Effector memory CD4-positive, alpha-beta T cell (primary cell): Measurements from ENCODE around the gene TMCC2.
A peak's percentile ranks its signal among the peaks of the same experiment; 100 is the strongest.

Experiments used
- DNase-seq, 3 donors: peaks; one replicate each; pipeline ENCODE4 v3.0.0-alpha.2; 2020
- H3K27ac ChIP-seq: 2 replicates; pipeline ENCODE4 v1.7.0; 2013; ENCODE audit warnings: mild to moderate bottlenecking, low read length, moderate library complexity; ENCODE audit not compliant: insufficient read depth, poor library complexity, severe bottlenecking
- H3K27me3 ChIP-seq: replicated peaks from 2 replicates; pipeline ENCODE4 v1.7.0; 2013; ENCODE audit warnings: mild to moderate bottlenecking, low read length; ENCODE audit not compliant: insufficient read depth, control insufficient read depth, poor library complexity, severe bottlenecking
- H3K36me3 ChIP-seq: 2 replicates; pipeline ENCODE4 v1.7.0; 2013; ENCODE audit warnings: mild to moderate bottlenecking, low read length, moderate library complexity; ENCODE audit not compliant: control insufficient read depth, insufficient read depth
- H3K4me1 ChIP-seq: 2 replicates; pipeline ENCODE4 v1.7.0; 2013; ENCODE audit warnings: low read length, mild to moderate bottlenecking; ENCODE audit not compliant: control insufficient read depth, insufficient read depth, poor library complexity, severe bottlenecking
- H3K4me3 ChIP-seq: 2 replicates; pipeline ENCODE4 v1.7.0; 2013; ENCODE audit warnings: low read length, low read depth, mild to moderate bottlenecking; ENCODE audit not compliant: insufficient read depth, poor library complexity, severe bottlenecking
- H3K9me3 ChIP-seq: 2 replicates; pipeline ENCODE4 v1.7.0; 2013; ENCODE audit warnings: mild to moderate bottlenecking, low read length, moderate library complexity; ENCODE audit not compliant: control insufficient read depth

TMCC2 gene

GRCh38 chr1:205268846-205269680 is 41.3 kb downstream of the TMCC2 start:
- H3K9me3 ChIP-seq: no peaks in the 10 kb centered on the region
- DNase-seq: no peak
- H3K36me3 ChIP-seq: no peaks in the 10 kb centered on the region
- H3K4me3 ChIP-seq: no peak overlapping the region
- no peak overlapping the region for H3K27ac ChIP-seq
- peaks cover 9% of the 10 kb centered on the region for H3K4me1 ChIP-seq
- no peaks in the 10 kb centered on the region for H3K27me3 ChIP-seq

- H3K27ac ChIP-seq: no peak overlapping the region
- H3K4me1 ChIP-seq: peaks cover 13% of the 10 kb centered on the region
Measured at GRCh38 chr1:205269711-205270110, 42.0 kb downstream of the TMCC2 start.

GRCh38 chr1:205270271-205270670 is 42.5 kb downstream of the TMCC2 start:
- no peaks in the 10 kb centered on the region for H3K27me3 ChIP-seq
- DNase-seq: no peak
- no peaks in the 10 kb centered on the region for H3K36me3 ChIP-seq
- no peaks in the 10 kb centered on the region for H3K9me3 ChIP-seq
- peaks cover 19% of the 10 kb centered on the region for H3K4me1 ChIP-seq
- H3K27ac ChIP-seq: no peak overlapping the region
- H3K4me3 ChIP-seq: no peak overlapping the region

More at GRCh38 chr1:205269711-205270110, 42.0 kb downstream of the TMCC2 start:
- Histone ChIP-seq H3K27me3 (no peaks in the 10 kb centered on the region), H3K9me3 (no peaks in the 10 kb centered on the region), H3K36me3 (no peaks in the 10 kb centered on the region), H3K4me3 (no peak overlapping the region)
- DNase-seq: no peak

- Histone ChIP-seq H3K36me3 (no peaks in the 10 kb centered on the region), H3K27ac (no peak overlapping the region), H3K4me1 (peaks cover 23% of the 10 kb centered on the region), H3K27me3 (no peaks in the 10 kb centered on the region), H3K4me3 (no peak overlapping the region), H3K9me3 (no peaks in the 10 kb centered on the region)
- no peak for DNase-seq
Measured at GRCh38 chr1:205270764-205271163, 43.0 kb downstream of the TMCC2 start.

- no peak for DNase-seq
- no peak overlapping the region for H3K4me3 ChIP-seq
- H3K27ac ChIP-seq: no peak overlapping the region
- no peaks in the 10 kb centered on the region for H3K9me3 ChIP-seq
- peaks cover 29% of the 10 kb centered on the region for H3K4me1 ChIP-seq
- H3K27me3 ChIP-seq: no peaks in the 10 kb centered on the region
- no peaks in the 10 kb centered on the region for H3K36me3 ChIP-seq
Measured at GRCh38 chr1:205271277-205271676, 43.5 kb downstream of the TMCC2 start.

GRCh38 chr1:205271745-205272144 is 44.0 kb downstream of the TMCC2 start:
- Histone ChIP-seq H3K27ac (no peak overlapping the region), H3K4me3 (no peak overlapping the region), H3K9me3 (no peaks in the 10 kb centered on the region), H3K4me1 (peaks cover 29% of the 10 kb centered on the region), H3K36me3 (no peaks in the 10 kb centered on the region), H3K27me3 (no peaks in the 10 kb centered on the region)
- DNase-seq: no peak

GRCh38 chr1:205272536-205272935 is 44.8 kb downstream of the TMCC2 start:
- H3K36me3 ChIP-seq: no peaks in the 10 kb centered on the region
- no peak overlapping the region for H3K4me3 ChIP-seq
- no peaks in the 10 kb centered on the region for H3K27me3 ChIP-seq
- H3K27ac ChIP-seq: no peak overlapping the region
- DNase-seq: no peak
- peaks cover 29% of the 10 kb centered on the region for H3K4me1 ChIP-seq
- H3K9me3 ChIP-seq: no peaks in the 10 kb centered on the region

- peak; percentile 68 to 74 (median 69) for DNase-seq
- Histone ChIP-seq H3K36me3 (no peaks in the 10 kb centered on the region), H3K27ac (no peak overlapping the region), H3K27me3 (no peaks in the 10 kb centered on the region), H3K4me1 (peaks cover 29% of the 10 kb centered on the region), H3K9me3 (no peaks in the 10 kb centered on the region), H3K4me3 (no peak overlapping the region)
Measured at GRCh38 chr1:205273551-205273982, 45.8 kb downstream of the TMCC2 start.

GRCh38 chr1:205274041-205274691 is 46.4 kb downstream of the TMCC2 start:
- Histone ChIP-seq H3K4me3 (no peak overlapping the region), H3K27me3 (no peaks in the 10 kb centered on the region), H3K27ac (no peak overlapping the region), H3K4me1 (peaks cover 30% of the 10 kb centered on the region), H3K9me3 (no peaks in the 10 kb centered on the region), H3K36me3 (no peaks in the 10 kb centered on the region)
- DNase-seq: no peak

- no peaks in the 10 kb centered on the region for H3K27me3 ChIP-seq
- H3K36me3 ChIP-seq: no peaks in the 10 kb centered on the region
- no peak overlapping the region for H3K4me3 ChIP-seq
- no peaks in the 10 kb centered on the region for H3K9me3 ChIP-seq
- peaks cover 37% of the 10 kb centered on the region for H3K4me1 ChIP-seq
- no peak for DNase-seq
- H3K27ac ChIP-seq: no peak overlapping the region
Measured at GRCh38 chr1:205275133-205275532, 47.4 kb downstream of the TMCC2 start.
